ENCODE results near the gene ZC3H10.

DNA sequence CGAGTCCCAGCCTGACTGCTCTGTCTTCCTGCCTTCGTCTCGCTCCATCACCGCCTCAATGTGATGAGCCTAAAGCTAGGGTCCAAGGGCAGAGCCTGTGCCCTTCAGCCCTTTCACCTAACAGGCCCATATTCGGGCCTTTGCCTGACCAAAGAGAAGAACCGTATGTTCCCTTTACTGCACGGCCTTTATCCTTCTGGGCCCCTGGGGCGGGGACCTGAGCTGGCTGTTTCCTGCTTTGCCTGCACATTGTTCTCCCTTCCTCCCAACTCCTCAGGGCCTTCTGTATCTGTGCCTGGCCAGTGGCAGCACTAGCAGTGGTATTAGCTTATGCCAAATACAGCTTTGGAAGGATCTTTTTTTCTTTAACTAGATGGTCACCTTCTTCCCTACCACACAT is 25.8 kb downstream of the ZC3H10 start:
- no peak for TF ChIP-seq FOS (IDR thresholded peaks at IDR 0.05; ENCODE audit: low read depth, low read length)
- TF ChIP-seq CHD1 (IDR thresholded peaks at IDR 0.05; ENCODE audit: low read depth, low read length) = no peak
- TF ChIP-seq, protein P1, sequence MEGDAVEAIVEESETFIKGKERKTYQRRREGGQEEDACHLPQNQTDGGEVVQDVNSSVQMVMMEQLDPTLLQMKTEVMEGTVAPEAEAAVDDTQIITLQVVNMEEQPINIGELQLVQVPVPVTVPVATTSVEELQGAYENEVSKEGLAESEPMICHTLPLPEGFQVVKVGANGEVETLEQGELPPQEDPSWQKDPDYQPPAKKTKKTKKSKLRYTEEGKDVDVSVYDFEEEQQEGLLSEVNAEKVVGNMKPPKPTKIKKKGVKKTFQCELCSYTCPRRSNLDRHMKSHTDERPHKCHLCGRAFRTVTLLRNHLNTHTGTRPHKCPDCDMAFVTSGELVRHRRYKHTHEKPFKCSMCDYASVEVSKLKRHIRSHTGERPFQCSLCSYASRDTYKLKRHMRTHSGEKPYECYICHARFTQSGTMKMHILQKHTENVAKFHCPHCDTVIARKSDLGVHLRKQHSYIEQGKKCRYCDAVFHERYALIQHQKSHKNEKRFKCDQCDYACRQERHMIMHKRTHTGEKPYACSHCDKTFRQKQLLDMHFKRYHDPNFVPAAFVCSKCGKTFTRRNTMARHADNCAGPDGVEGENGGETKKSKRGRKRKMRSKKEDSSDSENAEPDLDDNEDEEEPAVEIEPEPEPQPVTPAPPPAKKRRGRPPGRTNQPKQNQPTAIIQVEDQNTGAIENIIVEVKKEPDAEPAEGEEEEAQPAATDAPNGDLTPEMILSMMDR (conservative IDR thresholded peaks at IDR 0.05; ENCODE audit: low read depth, low read length) = no peak
- TF ChIP-seq MAFK (IDR thresholded peaks at IDR 0.05; ENCODE audit: low read depth, low read length) = no peak

Data from IMR-90 (cell line).